Raji (cell line): Measurements from ENCODE around the gene RAMACL.
A peak's percentile ranks its signal among the peaks of the same experiment; 100 is the strongest.

Experiments
- POLR2A ChIP-seq: IDR thresholded peaks from 2 replicates; pipeline ENCODE4 v1.6.1; 2011; ENCODE audit warnings: low read depth, low read length, control low read depth; ENCODE audit not compliant: insufficient read depth

The RAMACL gene

GRCh38 chr6:166586424-166587156 lies at the start of gene RAMACL:
Gene RAMACL, minus strand, starts transcription at chr6:166586678. Its CDS starts 201 bp downstream, at chr6:166586477.
- TF ChIP-seq POLR2A, result peak; percentile 48; the same call in 1 of the 2 replicates

GRCh38 chr6:166635013-166635970 lies 48.8 kb upstream of the RAMACL start:
- no peak for TF ChIP-seq POLR2A

GRCh38 chr6:166633732-166634535 lies 47.5 kb upstream of the RAMACL start:
- TF ChIP-seq POLR2A, result no peak

GRCh38 chr6:166632731-166633130 lies 46.3 kb upstream of the RAMACL start:
- no peak for TF ChIP-seq POLR2A

GRCh38 chr6:166630462-166630861 lies 44.0 kb upstream of the RAMACL start:
- no peak for TF ChIP-seq POLR2A

- no peak for TF ChIP-seq POLR2A
Measured at GRCh38 chr6:166629628-166630027, 43.1 kb upstream of the RAMACL start.

GRCh38 chr6:166627875-166628801 lies 41.7 kb upstream of the RAMACL start:
- no peak for TF ChIP-seq POLR2A

GRCh38 chr6:166627033-166627874 lies 40.8 kb upstream of the RAMACL start, which contains the start of gene RPS6KA2:
Gene RPS6KA2, minus strand, starts transcription at chr6:166627251. Its CDS starts 232 bp downstream, at chr6:166627019.
- peak; percentile 42 for TF ChIP-seq POLR2A

- no peak for TF ChIP-seq POLR2A
Measured at GRCh38 chr6:166626177-166627032, 39.9 kb upstream of the RAMACL start.

GRCh38 chr6:166625356-166625755 lies 38.9 kb upstream of the RAMACL start:
- no peak for TF ChIP-seq POLR2A

GRCh38 chr6:166624275-166624674 lies 37.8 kb upstream of the RAMACL start:
- no peak for TF ChIP-seq POLR2A

GRCh38 chr6:166623318-166623717 lies 36.8 kb upstream of the RAMACL start:
- no peak for TF ChIP-seq POLR2A

- no peak for TF ChIP-seq POLR2A
Measured at GRCh38 chr6:166621114-166621540, 34.6 kb upstream of the RAMACL start.
